HG03575 (cell line): ENCODE measurements around the gene COG5.
"Not testable (repeated sequence)": the region's sequence is repeated elsewhere in the genome, so short reads cannot be mapped to it uniquely, and the experiment has no call there.

Experiments
- ATAC-seq: cut with Tn5 transposase; IDR thresholded peaks from one replicate; pipeline ENCODE4 v1.9.1; 2021; ENCODE audit not compliant: unreplicated experiment, insufficient number of reproducible peaks, low FRiP score; ENCODE audit errors: extremely low read depth

COG5 gene

GRCh38 chr7:107258737-107259136, 305.0 kb downstream of the COG5 start:
- no peak for ATAC-seq

- no peak for ATAC-seq
These were observed 308.1 kb downstream of the COG5 start for GRCh38 chr7:107255602-107256001.

- ATAC-seq: no peak
These were observed 309.2 kb downstream of the COG5 start for GRCh38 chr7:107254398-107254985.

GRCh38 chr7:107253599-107253998, 310.1 kb downstream of the COG5 start:
- no peak for ATAC-seq

- ATAC-seq: no peak
These were observed 311.8 kb downstream of the COG5 start for GRCh38 chr7:107251963-107252362.

GRCh38 chr7:107248551-107249316, 315.0 kb downstream of the COG5 start:
- ATAC-seq: no peak

GRCh38 chr7:107246836-107247235, 316.9 kb downstream of the COG5 start:
- not testable (repeated sequence) for ATAC-seq

- no peak for ATAC-seq
These were observed 319.1 kb downstream of the COG5 start for GRCh38 chr7:107244613-107245012.

- no peak for ATAC-seq
These were observed 321.5 kb downstream of the COG5 start for GRCh38 chr7:107242267-107242666.

GRCh38 chr7:107237451-107237850, 326.3 kb downstream of the COG5 start:
- ATAC-seq: no peak

GRCh38 chr7:107236862-107237261, 326.9 kb downstream of the COG5 start:
- ATAC-seq: no peak

GRCh38 chr7:107234436-107234835, 329.3 kb downstream of the COG5 start:
- ATAC-seq: no peak

- no peak for ATAC-seq
These were observed 329.7 kb downstream of the COG5 start for GRCh38 chr7:107233981-107234380.

- ATAC-seq: no peak
These were observed 330.5 kb downstream of the COG5 start for GRCh38 chr7:107233174-107233573.

GRCh38 chr7:107232568-107233090, 331.1 kb downstream of the COG5 start:
- ATAC-seq: no peak

- ATAC-seq: no peak
These were observed 333.4 kb downstream of the COG5 start for GRCh38 chr7:107230334-107230733.

GRCh38 chr7:107228291-107228690, 335.4 kb downstream of the COG5 start:
- ATAC-seq: no peak

GRCh38 chr7:107224374-107225223, 339.1 kb downstream of the COG5 start:
- no peak for ATAC-seq

- not testable (repeated sequence) for ATAC-seq
These were observed 342.9 kb downstream of the COG5 start for GRCh38 chr7:107220806-107221205.

- no peak for ATAC-seq
These were observed 343.4 kb downstream of the COG5 start for GRCh38 chr7:107220356-107220755.
